ENCODE results near the gene HOXD10.

HOXD10 gene

DNA sequence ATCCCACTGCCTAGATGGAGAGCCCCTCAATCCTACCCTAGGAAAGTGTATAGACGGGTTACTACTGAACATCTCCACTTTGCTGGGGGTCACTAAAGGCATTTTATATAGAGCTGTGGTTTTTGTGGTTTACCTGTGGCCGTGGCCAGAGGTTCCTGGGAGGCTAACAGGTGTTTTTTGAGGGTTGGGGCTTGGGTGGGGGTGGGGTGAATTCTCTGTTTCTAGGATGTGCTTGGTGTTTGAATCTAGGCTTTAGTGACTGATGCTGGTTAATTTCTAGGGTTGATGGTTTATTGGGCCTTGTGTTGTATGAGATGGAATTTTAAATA, 20.6 kb downstream of the HOXD10 start:
- DNase-seq (ENCODE audit: low read depth), result no peak
- TF ChIP-seq, protein P1, sequence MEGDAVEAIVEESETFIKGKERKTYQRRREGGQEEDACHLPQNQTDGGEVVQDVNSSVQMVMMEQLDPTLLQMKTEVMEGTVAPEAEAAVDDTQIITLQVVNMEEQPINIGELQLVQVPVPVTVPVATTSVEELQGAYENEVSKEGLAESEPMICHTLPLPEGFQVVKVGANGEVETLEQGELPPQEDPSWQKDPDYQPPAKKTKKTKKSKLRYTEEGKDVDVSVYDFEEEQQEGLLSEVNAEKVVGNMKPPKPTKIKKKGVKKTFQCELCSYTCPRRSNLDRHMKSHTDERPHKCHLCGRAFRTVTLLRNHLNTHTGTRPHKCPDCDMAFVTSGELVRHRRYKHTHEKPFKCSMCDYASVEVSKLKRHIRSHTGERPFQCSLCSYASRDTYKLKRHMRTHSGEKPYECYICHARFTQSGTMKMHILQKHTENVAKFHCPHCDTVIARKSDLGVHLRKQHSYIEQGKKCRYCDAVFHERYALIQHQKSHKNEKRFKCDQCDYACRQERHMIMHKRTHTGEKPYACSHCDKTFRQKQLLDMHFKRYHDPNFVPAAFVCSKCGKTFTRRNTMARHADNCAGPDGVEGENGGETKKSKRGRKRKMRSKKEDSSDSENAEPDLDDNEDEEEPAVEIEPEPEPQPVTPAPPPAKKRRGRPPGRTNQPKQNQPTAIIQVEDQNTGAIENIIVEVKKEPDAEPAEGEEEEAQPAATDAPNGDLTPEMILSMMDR (conservative IDR thresholded peaks at IDR 0.05; ENCODE audit: control insufficient read depth, insufficient read depth, low read depth, low read length), result no peak
- H3K4me3 ChIP-seq (ENCODE audit: control insufficient read depth, low read depth, low read length), result peak overlapping the region; percentile 78

DNA sequence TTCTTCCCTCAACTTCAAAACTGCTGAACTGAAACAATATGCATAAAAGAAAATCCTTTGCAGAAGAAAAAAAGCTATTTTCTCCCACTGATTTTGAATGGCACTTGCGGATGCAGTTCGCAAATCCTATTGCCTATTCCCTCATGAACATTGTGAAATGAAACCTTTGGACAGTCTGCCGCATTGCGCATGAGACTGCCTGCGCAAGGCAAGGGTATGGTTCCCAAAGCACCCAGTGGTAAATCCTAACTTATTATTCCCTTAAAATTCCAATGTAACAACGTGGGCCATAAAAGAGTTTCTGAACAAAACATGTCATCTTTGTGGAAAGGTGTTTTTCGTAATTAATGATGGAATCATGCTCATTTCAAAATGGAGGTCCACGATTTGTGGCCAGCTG, 21.3 kb downstream of the HOXD10 start:
- TF ChIP-seq, protein P1 (conservative IDR thresholded peaks at IDR 0.05; ENCODE audit: control insufficient read depth, insufficient read depth, low read depth, low read length), result no peak
- peak; percentile 56 for DNase-seq (ENCODE audit: low read depth)
- peak overlapping the region; percentile 78 for H3K4me3 ChIP-seq (ENCODE audit: control insufficient read depth, low read depth, low read length)

DNA sequence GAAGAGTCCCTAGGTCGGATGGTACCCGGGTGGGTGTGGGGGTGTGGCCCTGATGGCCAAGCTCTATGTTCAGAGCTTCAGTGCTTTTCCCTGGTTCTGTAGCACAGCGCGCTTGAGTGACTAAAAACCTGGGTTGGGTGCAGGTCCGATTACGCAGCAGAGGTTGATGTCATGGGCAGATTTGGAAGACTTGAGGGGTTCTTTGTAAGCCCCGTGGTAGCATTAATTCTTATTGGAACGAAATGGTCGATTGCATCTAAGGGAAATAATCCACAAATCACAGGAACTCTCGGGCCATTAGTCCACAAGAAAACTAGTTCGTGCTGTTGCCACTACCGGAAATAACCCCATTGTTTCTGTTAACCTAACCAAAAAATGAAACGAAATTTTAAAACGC, 21.9 kb downstream of the HOXD10 start:
- TF ChIP-seq, protein P1 (conservative IDR thresholded peaks at IDR 0.05; ENCODE audit: control insufficient read depth, insufficient read depth, low read depth, low read length), result no peak
- peak overlapping the region; percentile 78 for H3K4me3 ChIP-seq (ENCODE audit: control insufficient read depth, low read depth, low read length)
- DNase-seq (ENCODE audit: low read depth), result peak; percentile 66

DNA sequence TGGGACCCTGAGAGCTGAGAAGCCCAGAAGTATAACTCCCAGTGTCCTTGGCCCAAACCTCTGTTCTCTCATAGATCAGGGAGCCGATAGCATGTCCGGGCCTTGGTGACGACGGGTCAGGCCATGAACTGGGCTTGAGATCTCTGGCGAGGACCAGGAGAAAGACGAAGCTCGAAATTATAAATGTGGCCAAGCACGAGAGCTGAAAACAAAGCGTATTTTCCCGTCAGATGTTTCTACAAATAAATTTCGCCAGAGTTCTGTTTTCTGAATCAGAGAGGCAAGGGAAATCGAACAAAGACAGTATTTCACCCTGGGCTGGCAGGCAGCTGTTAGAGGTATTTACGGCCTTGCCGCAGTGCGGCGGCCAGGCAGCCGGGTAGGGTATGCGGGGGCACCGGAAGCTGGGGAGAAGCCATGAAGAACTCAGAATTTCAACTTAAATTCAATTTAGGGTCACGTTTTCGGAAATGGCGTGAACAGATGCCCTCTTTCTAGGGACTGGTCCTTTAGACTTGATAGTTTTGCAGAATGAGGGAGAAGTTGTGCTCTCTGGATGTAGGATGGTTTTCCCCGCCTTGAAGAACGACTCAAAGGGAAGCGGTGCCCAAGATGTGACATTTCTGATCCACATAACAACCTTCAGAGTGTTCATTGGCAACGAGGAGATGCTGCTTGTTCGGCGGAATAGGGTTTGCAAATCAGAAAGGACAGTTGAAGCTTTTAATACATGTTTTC, 22.5 kb downstream of the HOXD10 start:
- TF ChIP-seq, protein P1 (conservative IDR thresholded peaks at IDR 0.05; ENCODE audit: control insufficient read depth, insufficient read depth, low read depth, low read length), result no peak
- DNase-seq (ENCODE audit: low read depth), result peak; percentile 59
- peak overlapping the region; percentile 78 for H3K4me3 ChIP-seq (ENCODE audit: control insufficient read depth, low read depth, low read length)

DNA sequence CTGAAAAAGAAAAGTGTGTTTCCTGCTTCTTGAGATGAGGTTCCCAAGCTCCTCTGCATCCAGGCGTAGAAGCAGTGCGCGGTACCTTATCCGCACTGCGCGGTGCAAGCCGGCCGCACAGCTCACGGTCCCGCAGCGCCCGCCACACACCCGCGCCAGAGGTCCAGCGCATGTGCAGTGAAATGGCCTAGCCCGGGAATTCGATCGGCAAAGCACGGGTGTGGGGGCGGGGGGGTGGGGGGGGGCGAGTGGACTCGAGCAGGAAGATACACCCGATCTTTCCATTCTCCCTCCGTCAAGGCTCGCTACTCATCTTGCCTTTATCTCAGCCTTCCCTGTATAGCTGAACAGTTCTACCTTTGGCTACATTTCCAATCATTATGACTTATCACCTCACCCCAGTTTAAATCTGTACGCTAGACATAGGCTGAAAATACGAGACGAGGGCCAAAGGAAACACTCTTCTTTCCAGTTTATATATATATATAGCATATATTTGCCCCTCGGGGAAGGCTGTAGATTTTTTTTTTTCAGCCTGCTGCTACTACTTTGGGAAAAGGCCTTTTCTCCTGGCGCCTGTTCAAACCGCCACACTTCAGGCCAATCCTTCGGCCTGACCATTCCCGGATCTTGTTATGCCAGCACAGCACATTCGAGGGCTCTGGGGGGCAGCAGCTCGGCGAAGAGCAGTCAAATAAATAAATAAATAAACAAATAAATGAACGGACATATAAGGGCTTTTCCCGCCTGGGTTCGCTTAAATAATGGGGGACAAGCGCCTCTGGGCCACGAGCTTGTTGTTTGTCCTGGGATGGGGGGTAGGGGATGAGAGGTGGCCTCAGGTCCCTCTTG, 23.3 kb downstream of the HOXD10 start:
- TF ChIP-seq, protein P1 (conservative IDR thresholded peaks at IDR 0.05; ENCODE audit: control insufficient read depth, insufficient read depth, low read depth, low read length), result no peak
- peak overlapping the region; percentile 78 for H3K4me3 ChIP-seq (ENCODE audit: control insufficient read depth, low read depth, low read length)
- DNase-seq (ENCODE audit: low read depth), result peak; percentile 75

DNA sequence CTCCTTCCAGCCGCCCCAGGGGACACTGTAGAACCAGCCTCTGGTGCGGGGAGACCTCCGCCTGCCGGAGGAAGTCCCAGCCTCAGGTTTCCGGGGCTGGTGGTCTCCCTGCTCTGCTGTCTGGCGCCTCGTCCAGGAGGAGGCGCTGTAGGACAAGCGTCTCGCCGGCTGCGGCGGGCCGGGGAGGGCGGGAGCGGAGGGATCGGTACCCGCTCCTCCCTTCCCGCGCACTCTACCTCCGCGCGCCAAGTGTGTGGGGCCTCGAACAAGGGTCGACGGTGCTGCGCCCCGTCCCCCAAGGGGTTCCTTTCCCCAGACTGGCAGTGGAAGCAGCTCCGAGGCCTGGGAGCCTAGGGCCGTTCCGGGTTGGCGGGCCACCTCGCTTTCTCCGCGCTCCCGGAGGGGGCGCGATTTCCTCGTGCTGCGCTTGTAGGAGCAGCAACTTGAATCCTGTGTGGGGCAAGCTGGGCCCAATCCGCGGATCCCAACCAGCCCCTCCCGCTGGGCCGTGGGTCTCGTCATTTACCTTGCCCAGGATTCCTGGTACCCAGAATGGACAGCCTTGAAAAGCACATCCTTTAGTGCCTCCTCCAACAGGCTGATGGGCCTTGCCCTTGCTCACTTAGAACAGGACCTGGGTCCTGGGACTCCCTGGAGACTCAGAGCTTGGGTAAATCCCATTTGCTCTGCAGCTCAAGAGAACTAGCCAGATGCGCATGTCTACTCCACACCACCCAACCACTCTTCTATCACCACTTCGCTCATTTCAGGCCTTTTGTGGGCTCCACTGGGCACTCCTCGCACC, 24.1 kb downstream of the HOXD10 start:
- peak overlapping the region; percentile 60 for H3K4me3 ChIP-seq (ENCODE audit: control insufficient read depth, low read depth, low read length)
- TF ChIP-seq, protein P1 (conservative IDR thresholded peaks at IDR 0.05; ENCODE audit: control insufficient read depth, insufficient read depth, low read depth, low read length), result peak; percentile 58
- peak; percentile 76 for DNase-seq (ENCODE audit: low read depth)
